ENCODE results near the gene INSIG2.

- TF ChIP-seq YY1 (IDR thresholded peaks at IDR 0.05; ENCODE audit: low read depth) (no peak), EP300 (IDR thresholded peaks at IDR 0.05; ENCODE audit: borderline replicate concordance) (no peak), CEBPB (IDR thresholded peaks at IDR 0.05) (no peak)
Measured at GRCh38 chr2:118148809-118149208, 60.5 kb downstream of the INSIG2 start.

Data from Ishikawa (cell line).